ENCODE data around the gene DROSHA. TPM values are rescaled to one million over a fixed set of nuclear protein-coding genes. Genes with fewer than 3 reads are reported as not detected.

Gene DROSHA
- total RNA-seq, 3 donors from 2014 or later = 46.6 to 72.4 (median 53.3) TPM

- ATAC-seq = no peak
- peaks cover 9% of the 10 kb centered on the region for H3K9me3 ChIP-seq
- DNase-seq = no peak
- H3K4me3 ChIP-seq = no peak overlapping the region
- no peak for TF ChIP-seq CTCF (IDR thresholded peaks at IDR 0.05)
- H3K36me3 ChIP-seq (ENCODE audit: low read depth) = no peaks in the 10 kb centered on the region
- intact Hi-C loops (cut with DNase I, micrococcal nuclease) = no loop called here
- no peaks in the 10 kb centered on the region for H3K4me1 ChIP-seq (ENCODE audit: low read depth)
Observed at GRCh38 chr5:31453522-31453921, 78.4 kb downstream of the DROSHA start.

- TF ChIP-seq CTCF (IDR thresholded peaks at IDR 0.05) = no peak
- H3K4me3 ChIP-seq = no peak overlapping the region
- no peaks in the 10 kb centered on the region for H3K4me1 ChIP-seq (ENCODE audit: low read depth)
- no peaks in the 10 kb centered on the region for H3K36me3 ChIP-seq (ENCODE audit: low read depth)
- no peak for DNase-seq
- peaks cover 9% of the 10 kb centered on the region for H3K9me3 ChIP-seq
- intact Hi-C loops (cut with DNase I, micrococcal nuclease) = no loop called here
- no peak for ATAC-seq
Observed at GRCh38 chr5:31452314-31452713, 79.6 kb downstream of the DROSHA start.

- intact Hi-C loops (cut with DNase I, micrococcal nuclease) = no loop called here
- no peaks in the 10 kb centered on the region for H3K9me3 ChIP-seq
- no peak overlapping the region for H3K4me3 ChIP-seq
- TF ChIP-seq CTCF (IDR thresholded peaks at IDR 0.05) = no peak
- ATAC-seq (no peak), DNase-seq (no peak)
- no peaks in the 10 kb centered on the region for H3K36me3 ChIP-seq (ENCODE audit: low read depth)
- H3K4me1 ChIP-seq (ENCODE audit: low read depth) = no peaks in the 10 kb centered on the region
Observed at GRCh38 chr5:31449962-31450361, 81.9 kb downstream of the DROSHA start.

DNA sequence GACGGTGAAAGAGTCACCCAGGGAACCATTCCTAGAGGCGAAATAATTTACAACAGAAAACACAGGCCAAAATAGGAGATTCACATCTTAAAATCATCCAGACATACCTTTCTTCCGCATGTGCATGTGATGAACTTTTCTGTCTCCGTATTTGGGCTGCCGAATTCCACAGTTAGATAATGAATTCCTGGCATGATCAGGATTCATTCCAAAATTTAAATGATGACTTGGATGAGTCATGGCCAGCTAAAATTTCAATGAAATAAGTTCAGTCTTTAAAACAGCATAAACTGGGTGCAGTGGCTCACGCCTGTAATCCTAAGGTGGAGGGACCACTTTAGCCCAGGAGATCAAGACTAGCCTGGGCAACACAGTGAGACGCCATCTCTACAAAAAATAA is 82.7 kb downstream of the DROSHA start:
- no peaks in the 10 kb centered on the region for H3K36me3 ChIP-seq (ENCODE audit: low read depth)
- TF ChIP-seq CTCF (IDR thresholded peaks at IDR 0.05) = no peak
- no peak for ATAC-seq
- no peak for DNase-seq
- no peaks in the 10 kb centered on the region for H3K4me1 ChIP-seq (ENCODE audit: low read depth)
- H3K4me3 ChIP-seq = no peak overlapping the region
- no peaks in the 10 kb centered on the region for H3K9me3 ChIP-seq
- intact Hi-C loops (cut with DNase I, micrococcal nuclease) = no loop called here

- no peak overlapping the region for H3K4me3 ChIP-seq
- no peak for TF ChIP-seq CTCF (IDR thresholded peaks at IDR 0.05)
- ATAC-seq = no peak
- H3K4me1 ChIP-seq (ENCODE audit: low read depth) = no peaks in the 10 kb centered on the region
- H3K36me3 ChIP-seq (ENCODE audit: low read depth) = no peaks in the 10 kb centered on the region
- DNase-seq = no peak
- intact Hi-C loops (cut with DNase I, micrococcal nuclease) = no loop called here
- no peaks in the 10 kb centered on the region for H3K9me3 ChIP-seq
Observed at GRCh38 chr5:31445041-31445600, 86.8 kb downstream of the DROSHA start.

- no peak for DNase-seq
- Histone ChIP-seq H3K9me3 (no peaks in the 10 kb centered on the region), H3K36me3 (ENCODE audit: low read depth) (no peaks in the 10 kb centered on the region), H3K4me3 (no peak overlapping the region), H3K4me1 (ENCODE audit: low read depth) (no peaks in the 10 kb centered on the region)
- TF ChIP-seq CTCF (IDR thresholded peaks at IDR 0.05) = no peak
- intact Hi-C loops (cut with DNase I, micrococcal nuclease) = no loop called here
- ATAC-seq = no peak
Observed at GRCh38 chr5:31443572-31443971, 88.3 kb downstream of the DROSHA start.

Measured in mucosa of descending colon (tissue), 3 donors.